Measurements from ENCODE around the gene LIN54.

- TF ChIP-seq MAFK (IDR thresholded peaks at IDR 0.05; ENCODE audit: low read depth, low read length), result no peak
- peak; percentile 40 for TF ChIP-seq CTCF (conservative IDR thresholded peaks at IDR 0.05; ENCODE audit: low read depth, low read length)
- TF ChIP-seq RAD21 (IDR thresholded peaks at IDR 0.05; ENCODE audit: low read length), result peak; percentile 21
- peak; percentile 67 for TF ChIP-seq POLR2A (IDR thresholded peaks at IDR 0.05; ENCODE audit: low read depth, low read length)
- no peak for TF ChIP-seq RFX5 (IDR thresholded peaks at IDR 0.05; ENCODE audit: low read depth, low read length)
- no peak for TF ChIP-seq USF2 (IDR thresholded peaks at IDR 0.05; ENCODE audit: low read depth, low read length)
Observed at GRCh38 chr4:83034630-83035494, 24.2 kb upstream of the LIN54 start, which contains the start of gene COPS4.

Measured in IMR-90 (cell line).